ENCODE measurements around the gene WDR75.

Gene WDR75

GRCh38 chr2:189483980-189484740 lies 42.9 kb downstream of the WDR75 start:
- TF ChIP-seq ZFX (IDR thresholded peaks at IDR 0.05) (no peak), CTCF (conservative IDR thresholded peaks at IDR 0.05) (no peak)

GRCh38 chr2:189485146-189485545 lies 43.9 kb downstream of the WDR75 start:
- no peak overlapping the region for H3K27ac ChIP-seq
- TF ChIP-seq ZFX (IDR thresholded peaks at IDR 0.05) (no peak), CTCF (conservative IDR thresholded peaks at IDR 0.05) (no peak)

More at GRCh38 chr2:189483980-189484740, 42.9 kb downstream of the WDR75 start:
- H3K27ac ChIP-seq = peak overlapping the region; percentile 40

- TF ChIP-seq CTCF (conservative IDR thresholded peaks at IDR 0.05) (no peak), ZFX (IDR thresholded peaks at IDR 0.05) (no peak)
- H3K27ac ChIP-seq = peak overlapping the region; percentile 58
Measured at GRCh38 chr2:189486237-189486770, 45.0 kb downstream of the WDR75 start.

DNA sequence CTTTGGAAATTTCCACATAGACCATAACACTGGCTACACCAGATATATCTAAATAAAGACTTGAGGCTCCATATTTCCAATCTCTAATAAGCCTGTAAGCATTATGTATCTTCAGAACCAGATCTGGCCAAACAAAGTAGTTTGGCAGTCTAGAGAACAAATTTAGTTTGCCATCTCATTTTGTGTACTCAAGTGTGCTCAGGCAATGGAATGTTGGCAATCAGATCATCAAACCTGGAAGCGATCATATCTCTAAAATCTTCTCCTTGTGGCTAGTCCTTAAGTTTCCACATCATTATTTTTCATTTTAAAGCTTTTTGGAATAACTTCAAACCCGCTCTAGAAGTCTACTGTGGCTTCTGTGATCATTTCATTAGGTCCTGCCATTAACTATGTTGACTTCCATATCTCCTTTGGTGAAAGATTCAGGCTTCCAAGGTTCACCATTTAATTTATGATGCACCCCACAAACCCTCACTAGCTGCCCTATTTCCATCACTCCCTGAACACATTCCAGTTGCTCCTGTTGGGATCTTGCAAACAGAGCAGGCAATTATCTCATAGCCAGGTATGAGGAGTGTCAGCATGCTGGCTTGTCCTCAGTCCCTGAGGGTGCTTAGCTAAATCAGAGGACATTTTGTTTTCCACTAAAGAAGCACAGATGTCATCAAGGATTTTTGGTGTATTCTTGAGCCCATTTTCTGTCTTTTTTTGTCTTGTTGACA lies 46.2 kb downstream of the WDR75 start:
- H3K27ac ChIP-seq = peak overlapping the region; percentile 61
- TF ChIP-seq CTCF (conservative IDR thresholded peaks at IDR 0.05) (no peak), ZFX (IDR thresholded peaks at IDR 0.05) (no peak)

DNA sequence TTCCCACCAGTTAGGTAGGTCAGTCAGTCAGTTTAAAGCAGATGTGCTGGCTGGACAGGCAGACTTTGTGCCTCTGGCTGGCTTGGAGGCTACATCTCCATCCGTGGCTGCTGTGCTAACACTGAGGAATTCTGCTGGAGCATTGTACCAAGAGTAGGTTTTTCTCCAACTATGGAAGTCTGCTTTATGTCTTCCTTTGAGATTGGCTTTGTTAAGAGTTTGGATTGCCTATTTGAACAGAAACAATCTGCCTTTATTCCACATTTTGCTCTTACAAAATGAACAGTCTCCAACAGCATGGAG lies 46.7 kb downstream of the WDR75 start:
- TF ChIP-seq ZFX (IDR thresholded peaks at IDR 0.05) = no peak
- H3K27ac ChIP-seq = peak overlapping the region; percentile 61; the same call in 1 of the 2 replicates

DNA sequence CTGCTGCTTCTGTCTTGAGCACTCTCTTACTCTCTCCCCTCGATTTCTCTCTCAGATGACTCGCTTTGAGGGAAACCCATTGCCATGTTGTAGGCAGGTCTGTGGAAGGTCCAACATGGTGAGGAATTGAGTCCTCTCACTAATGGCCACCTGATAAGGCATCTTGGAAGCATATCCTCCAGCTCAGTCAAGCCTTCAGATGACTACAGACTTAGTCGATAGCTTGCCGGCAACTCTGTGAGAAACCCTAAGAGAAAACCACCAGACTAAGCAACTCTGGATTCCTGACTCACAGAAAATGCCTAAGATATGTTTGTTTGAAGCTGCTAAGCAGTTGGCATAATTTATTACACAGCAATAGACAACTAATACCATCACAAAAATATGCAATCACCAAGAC lies 51.2 kb downstream of the WDR75 start:
- no peak for TF ChIP-seq ZFX (IDR thresholded peaks at IDR 0.05)
- TF ChIP-seq CTCF (conservative IDR thresholded peaks at IDR 0.05) = no peak
- H3K27ac ChIP-seq = no peak overlapping the region

GRCh38 chr2:189498205-189498604 lies 56.9 kb downstream of the WDR75 start:
- H3K27ac ChIP-seq = no peak overlapping the region

More at GRCh38 chr2:189498205-189498604, 56.9 kb downstream of the WDR75 start:
- TF ChIP-seq ZFX (IDR thresholded peaks at IDR 0.05) = no peak
- no peak for TF ChIP-seq CTCF (conservative IDR thresholded peaks at IDR 0.05)
